ENCODE data around the gene CAMK4.

Gene CAMK4

DNA sequence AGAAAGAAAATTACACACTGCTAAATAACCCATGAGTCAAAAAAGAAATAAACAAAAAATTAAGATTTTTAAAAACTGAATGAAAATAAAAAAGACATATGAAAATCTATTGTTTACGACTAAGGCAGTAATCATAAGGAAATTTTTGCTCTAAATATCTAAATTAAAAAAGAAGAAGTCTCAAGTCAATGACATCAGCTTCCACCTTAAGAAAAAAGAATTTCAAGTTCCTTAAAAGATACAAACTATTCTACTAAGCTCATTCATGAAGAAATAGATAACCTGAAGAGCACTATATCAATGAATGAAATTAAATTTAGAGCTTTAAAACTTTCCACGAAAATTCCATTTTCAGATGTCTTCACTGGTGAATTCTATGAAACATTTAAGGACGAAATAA lies 303.9 kb downstream of the CAMK4 start:
- DNase-seq (ENCODE audit: low read depth in 2 of 3, low spot score in 1 of 3), result no peak

DNA sequence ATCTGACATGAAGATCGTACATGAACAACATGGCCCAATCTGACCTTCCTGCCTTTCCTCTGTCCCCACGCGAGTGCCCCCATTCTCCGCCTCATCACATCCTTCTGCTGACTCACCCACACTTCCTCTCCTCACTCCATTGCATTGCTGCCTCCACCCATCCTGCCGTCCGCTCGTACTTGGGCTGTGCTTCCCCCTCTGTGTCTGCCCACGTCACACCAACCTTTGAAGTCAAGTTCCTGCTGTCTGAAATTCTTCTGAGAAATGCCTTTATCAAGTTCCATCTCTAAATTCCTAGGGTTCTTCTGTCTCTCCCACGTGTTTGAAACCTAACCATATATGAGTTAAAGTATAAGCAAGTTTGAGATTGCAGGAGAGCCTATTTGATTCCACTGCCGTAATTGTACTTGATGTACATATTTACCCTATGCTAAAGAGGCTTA lies 306.1 kb downstream of the CAMK4 start:
- peak; percentile 63 to 66 (median 65) for DNase-seq (ENCODE audit: low read depth in 2 of 3, low spot score in 1 of 3)

DNA sequence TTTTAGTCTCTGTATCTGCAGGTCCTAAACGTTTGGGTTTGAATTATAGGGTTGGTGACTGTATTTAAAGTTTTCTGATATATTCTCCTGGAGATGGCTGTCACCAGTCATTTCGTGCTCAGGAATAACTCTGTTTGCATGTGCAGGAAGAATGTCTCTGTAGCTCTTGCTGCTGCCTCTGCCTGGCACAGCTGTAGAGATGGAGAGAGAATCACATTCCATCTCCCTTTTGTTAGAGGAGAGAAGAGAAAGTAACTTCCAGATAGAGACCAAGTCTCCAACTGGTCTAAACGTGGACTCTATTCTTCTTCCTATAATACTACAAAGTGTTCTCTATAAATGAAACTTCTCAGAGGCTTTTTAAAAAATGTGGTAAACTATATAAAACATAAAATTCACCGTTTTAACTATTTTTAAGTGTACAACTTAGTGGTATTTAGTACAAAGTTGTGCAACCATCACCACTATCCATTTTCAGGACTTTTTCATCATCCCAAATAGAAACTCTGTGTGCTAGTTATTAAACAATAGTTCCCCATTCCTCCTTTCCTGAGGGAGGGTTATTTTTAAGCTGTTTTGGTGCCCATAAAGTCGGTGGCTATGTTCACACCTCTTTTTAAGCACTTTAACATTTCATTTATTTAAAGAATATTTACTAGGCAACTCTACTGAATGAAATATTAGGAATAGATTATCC lies 308.9 kb downstream of the CAMK4 start:
- DNase-seq (ENCODE audit: low read depth in 2 of 3, low spot score in 1 of 3), result no peak

DNA sequence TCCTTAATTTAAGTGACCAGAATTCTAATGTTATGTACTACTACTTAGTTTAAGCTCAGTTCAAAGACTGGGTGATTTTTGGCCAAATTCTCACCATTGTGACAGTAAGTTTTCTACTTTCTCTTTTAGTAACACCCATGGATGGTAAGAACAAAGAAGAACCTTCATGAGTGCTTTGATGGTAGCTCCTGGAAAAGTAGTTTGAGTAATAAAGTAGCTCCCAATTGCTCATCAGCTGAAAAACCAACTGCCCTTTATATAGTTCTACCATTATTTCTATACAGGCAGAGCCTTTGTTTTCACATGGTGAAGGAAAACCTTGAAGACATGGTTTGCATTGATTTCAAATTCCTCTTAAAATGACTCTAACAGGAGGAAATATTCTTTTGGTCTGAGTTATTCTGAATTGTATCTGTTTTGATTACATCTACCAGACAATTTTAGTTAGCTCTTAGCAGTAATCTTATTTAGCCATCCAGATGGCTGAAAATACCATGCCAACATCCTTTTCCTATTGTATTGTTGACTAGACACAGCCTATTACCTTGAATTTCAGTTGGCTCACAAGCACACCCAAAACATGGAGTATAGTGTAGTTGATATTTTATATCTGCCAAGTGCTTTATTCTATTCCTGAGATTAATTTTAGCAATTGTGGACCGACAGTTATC lies 311.8 kb downstream of the CAMK4 start:
- DNase-seq (ENCODE audit: low read depth in 2 of 3, low spot score in 1 of 3), result no peak

DNA sequence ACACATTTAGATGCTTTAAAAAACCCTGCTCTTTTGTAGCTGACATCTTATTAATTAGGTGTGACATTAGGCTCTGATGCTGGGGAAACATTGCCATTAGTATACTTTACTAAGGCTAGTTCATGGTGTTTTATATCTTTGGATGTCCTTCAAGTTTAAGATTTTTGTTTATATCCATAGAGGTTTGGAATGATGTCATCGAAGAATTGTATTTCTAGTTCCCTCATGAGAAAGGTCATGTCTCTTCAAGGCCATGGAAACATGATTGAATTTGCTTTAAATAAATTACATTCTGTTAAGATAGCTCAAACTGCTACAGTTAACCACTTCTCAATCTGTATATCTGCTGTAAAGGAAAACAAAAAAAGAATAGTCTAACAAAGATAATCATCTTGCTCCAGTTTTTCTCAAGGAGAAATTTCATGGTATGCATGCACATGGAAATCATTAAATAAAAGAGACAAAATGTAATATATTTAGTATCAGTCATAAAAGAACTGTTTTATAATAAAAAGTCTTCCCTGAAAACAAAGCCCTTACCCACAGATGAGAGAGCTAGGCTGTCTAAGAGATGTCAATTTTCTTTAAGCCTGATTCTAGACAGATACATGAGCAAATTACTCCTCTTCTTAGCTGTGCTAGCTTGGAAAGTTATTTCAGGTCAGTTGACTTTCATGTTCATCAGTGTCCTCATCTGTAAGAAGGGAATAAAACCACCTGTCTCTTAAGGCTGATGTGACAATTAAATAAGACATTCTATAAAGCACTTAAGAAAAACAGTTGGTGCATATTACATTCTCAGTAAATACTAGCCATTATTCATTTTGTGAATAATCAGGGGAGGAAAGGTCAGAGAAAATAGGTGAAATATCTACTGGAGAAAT lies 313.2 kb downstream of the CAMK4 start:
- no peak for DNase-seq (ENCODE audit: low read depth in 2 of 3, low spot score in 1 of 3)

Data from stimulated activated CD4-positive, alpha-beta T cell treated with anti-CD3 and anti-CD28 coated beads, Interleukin-12 subunit alpha, Interleukin-12 subunit beta, amount 100 ng/mL, for 48 hours (primary cell).